Uterus (tissue), 2 donors: ENCODE data around the gene CLDN18.

ENCODE experiments used
- CTCF ChIP-seq, 4 experiments: fragments of 200-600 bp in 2 of 4; fragments of 450-650 bp in 2 of 4; sonication (generic) in 2 of 4; IDR thresholded peaks; one replicate each; pipeline ENCODE4 v1.5.1; 2016 to 2019; ENCODE audit warnings: antibody characterized with exemption in 4 of 4, mild to moderate bottlenecking in 2 of 4, moderate library complexity in 1 of 4
- POLR2A ChIP-seq, 2 donors: fragments of 450-650 bp; IDR thresholded peaks; one replicate each; pipeline ENCODE4 v1.6.1; 2016; ENCODE audit warnings: antibody characterized with exemption in 2 of 2, mild to moderate bottlenecking in 1 of 2, moderate library complexity in 1 of 2

- no peak for TF ChIP-seq CTCF (IDR thresholded peaks at IDR 0.05)
- TF ChIP-seq POLR2A (IDR thresholded peaks at IDR 0.05) = no peak
Observed at GRCh38 chr3:138065949-138066348, 56.0 kb downstream of the CLDN18 start.
